ENCODE results near the gene TMEM132C.

- TF ChIP-seq, protein P1, sequence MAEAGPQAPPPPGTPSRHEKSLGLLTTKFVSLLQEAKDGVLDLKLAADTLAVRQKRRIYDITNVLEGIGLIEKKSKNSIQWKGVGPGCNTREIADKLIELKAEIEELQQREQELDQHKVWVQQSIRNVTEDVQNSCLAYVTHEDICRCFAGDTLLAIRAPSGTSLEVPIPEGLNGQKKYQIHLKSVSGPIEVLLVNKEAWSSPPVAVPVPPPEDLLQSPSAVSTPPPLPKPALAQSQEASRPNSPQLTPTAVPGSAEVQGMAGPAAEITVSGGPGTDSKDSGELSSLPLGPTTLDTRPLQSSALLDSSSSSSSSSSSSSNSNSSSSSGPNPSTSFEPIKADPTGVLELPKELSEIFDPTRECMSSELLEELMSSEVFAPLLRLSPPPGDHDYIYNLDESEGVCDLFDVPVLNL (CRISPR knock-in tag; IDR thresholded peaks at IDR 0.05; ENCODE audit: borderline replicate concordance, low read depth), result no peak
- no peak for TF ChIP-seq CREB1 (CRISPR knock-in tag; IDR thresholded peaks at IDR 0.05)
- TF ChIP-seq CTCF (IDR thresholded peaks at IDR 0.05), result no peak
- TF ChIP-seq IRF1 (CRISPR knock-in tag; IDR thresholded peaks at IDR 0.05), result no peak
- no peak for TF ChIP-seq JAZF1 (CRISPR knock-in tag; IDR thresholded peaks at IDR 0.05)
- TF ChIP-seq TEAD1 (CRISPR knock-in tag; IDR thresholded peaks at IDR 0.05), result no peak
- no peak for TF ChIP-seq AFF4 (CRISPR knock-in tag; IDR thresholded peaks at IDR 0.05; ENCODE audit: borderline replicate concordance)
- no peak for TF ChIP-seq JUN (CRISPR knock-in tag; IDR thresholded peaks at IDR 0.05)
Observed at GRCh38 chr12:128420163-128420562, 153.2 kb downstream of the TMEM132C start.

Data from WTC11 (cell line).